ENCODE measurements around the gene APOL2.
"Not testable (repeated sequence)": the region's sequence is repeated elsewhere in the genome, so short reads cannot be mapped to it uniquely, and the experiment has no call there.

Gene APOL2

DNA sequence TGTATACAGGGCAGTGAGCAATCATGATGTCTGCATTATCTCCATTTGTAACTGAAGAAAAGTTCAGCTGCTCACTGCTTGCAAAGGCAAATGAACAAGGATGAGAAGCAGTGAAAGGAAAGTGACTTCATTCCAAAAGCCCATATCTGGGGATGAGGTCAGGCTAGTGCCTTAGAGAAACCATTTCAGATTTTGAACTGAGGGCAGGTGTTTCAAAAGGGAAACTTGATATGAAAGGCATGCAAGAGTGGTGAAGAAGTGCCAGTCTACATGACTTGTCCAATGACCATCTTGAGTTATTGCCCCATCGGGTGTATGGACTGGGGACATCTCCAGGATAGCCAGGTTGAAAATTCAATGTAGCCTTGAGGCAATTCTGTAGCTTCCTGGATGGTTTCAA is 30.4 kb downstream of the APOL2 start:
- Histone ChIP-seq H3K36me3 (no peaks in the 10 kb centered on the region), H3K4me3 (ENCODE audit: low read depth, low read length) (no peak overlapping the region), H3K9me3 (peaks cover 3% of the 10 kb centered on the region; the same call in 1 of the 2 replicates), H3K4me1 (no peaks in the 10 kb centered on the region), H3K27me3 (no peaks in the 10 kb centered on the region)
- TF ChIP-seq, protein P1, sequence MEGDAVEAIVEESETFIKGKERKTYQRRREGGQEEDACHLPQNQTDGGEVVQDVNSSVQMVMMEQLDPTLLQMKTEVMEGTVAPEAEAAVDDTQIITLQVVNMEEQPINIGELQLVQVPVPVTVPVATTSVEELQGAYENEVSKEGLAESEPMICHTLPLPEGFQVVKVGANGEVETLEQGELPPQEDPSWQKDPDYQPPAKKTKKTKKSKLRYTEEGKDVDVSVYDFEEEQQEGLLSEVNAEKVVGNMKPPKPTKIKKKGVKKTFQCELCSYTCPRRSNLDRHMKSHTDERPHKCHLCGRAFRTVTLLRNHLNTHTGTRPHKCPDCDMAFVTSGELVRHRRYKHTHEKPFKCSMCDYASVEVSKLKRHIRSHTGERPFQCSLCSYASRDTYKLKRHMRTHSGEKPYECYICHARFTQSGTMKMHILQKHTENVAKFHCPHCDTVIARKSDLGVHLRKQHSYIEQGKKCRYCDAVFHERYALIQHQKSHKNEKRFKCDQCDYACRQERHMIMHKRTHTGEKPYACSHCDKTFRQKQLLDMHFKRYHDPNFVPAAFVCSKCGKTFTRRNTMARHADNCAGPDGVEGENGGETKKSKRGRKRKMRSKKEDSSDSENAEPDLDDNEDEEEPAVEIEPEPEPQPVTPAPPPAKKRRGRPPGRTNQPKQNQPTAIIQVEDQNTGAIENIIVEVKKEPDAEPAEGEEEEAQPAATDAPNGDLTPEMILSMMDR (IDR thresholded peaks at IDR 0.05; ENCODE audit: low read depth, low read length): no peak
- no peak for DNase-seq

DNA sequence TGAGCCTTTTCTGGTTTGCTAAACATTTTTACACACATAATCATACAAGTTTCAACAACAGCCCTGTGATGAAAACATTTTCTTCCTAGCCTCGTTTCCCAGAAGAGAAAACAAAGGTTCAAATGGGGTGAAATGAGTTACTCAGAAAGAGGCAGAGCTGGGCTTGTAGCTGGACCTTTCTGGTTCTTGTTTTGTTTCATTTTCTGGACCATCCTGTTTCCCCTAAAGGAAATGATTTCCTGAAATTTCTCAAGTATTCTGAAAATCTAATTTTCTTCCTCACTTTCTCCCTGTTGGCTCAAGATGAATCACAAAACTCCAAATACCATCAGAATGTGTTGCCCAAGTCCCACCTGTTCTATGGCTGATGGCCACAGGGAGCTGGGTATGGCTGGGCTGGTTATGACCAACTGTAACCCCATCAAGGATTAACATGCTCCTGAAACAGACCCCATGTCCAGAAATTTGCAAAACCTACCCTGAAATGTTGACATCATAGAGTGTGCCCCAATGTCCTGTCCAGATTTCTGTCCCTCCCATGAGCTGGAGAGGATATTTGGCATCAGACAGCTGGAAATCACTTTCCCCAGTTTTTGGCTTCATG is 31.1 kb downstream of the APOL2 start:
- DNase-seq: no peak
- Histone ChIP-seq H3K4me1 (no peaks in the 10 kb centered on the region), H3K36me3 (no peaks in the 10 kb centered on the region), H3K4me3 (ENCODE audit: low read depth, low read length) (no peak overlapping the region), H3K27me3 (no peaks in the 10 kb centered on the region), H3K9me3 (peaks cover 3% of the 10 kb centered on the region; the same call in 1 of the 2 replicates)
- TF ChIP-seq, protein P1 (IDR thresholded peaks at IDR 0.05; ENCODE audit: low read depth, low read length): no peak

DNA sequence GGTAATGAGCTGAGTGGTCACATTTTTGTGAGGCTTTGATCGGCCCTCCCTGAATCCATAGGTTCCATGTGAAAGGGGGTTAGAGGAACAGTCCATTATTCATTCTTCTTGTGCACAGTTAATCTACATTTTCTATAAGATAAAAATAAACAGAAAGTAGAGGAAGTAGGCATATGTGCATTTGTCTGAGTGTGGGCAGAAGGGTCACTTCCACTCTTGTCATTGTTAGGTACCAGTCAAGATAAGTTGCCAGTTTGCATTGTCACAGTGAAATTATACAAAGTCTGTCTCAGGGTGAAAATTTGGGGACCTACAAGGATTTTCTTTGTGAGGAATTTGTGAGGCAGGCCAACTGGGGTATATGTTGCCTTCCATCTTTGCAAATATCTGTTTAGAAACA is 33.1 kb downstream of the APOL2 start:
- no peaks in the 10 kb centered on the region for H3K27me3 ChIP-seq
- TF ChIP-seq, protein P1 (IDR thresholded peaks at IDR 0.05; ENCODE audit: low read depth, low read length): no peak
- H3K9me3 ChIP-seq: peaks cover 3% of the 10 kb centered on the region; the same call in 1 of the 2 replicates
- no peaks in the 10 kb centered on the region for H3K36me3 ChIP-seq
- no peak overlapping the region for H3K4me3 ChIP-seq (ENCODE audit: low read depth, low read length)
- no peaks in the 10 kb centered on the region; the same call in 1 of the 2 replicates for H3K4me1 ChIP-seq
- no peak for DNase-seq

- not testable (repeated sequence) for H3K4me3 ChIP-seq (ENCODE audit: low read depth, low read length); H3K9me3 ChIP-seq; H3K36me3 ChIP-seq; H3K4me1 ChIP-seq; H3K27me3 ChIP-seq; DNase-seq
Observed at GRCh38 chr22:36205573-36205972, 33.8 kb downstream of the APOL2 start.

- no peak for DNase-seq
- no peaks in the 10 kb centered on the region for H3K27me3 ChIP-seq
- H3K36me3 ChIP-seq: no peaks in the 10 kb centered on the region
- TF ChIP-seq, protein P1 (IDR thresholded peaks at IDR 0.05; ENCODE audit: low read depth, low read length): no peak
- peaks cover 3% of the 10 kb centered on the region; the same call in 1 of the 2 replicates for H3K9me3 ChIP-seq
- no peak overlapping the region for H3K4me3 ChIP-seq (ENCODE audit: low read depth, low read length)
- H3K4me1 ChIP-seq: no peaks in the 10 kb centered on the region; the same call in 1 of the 2 replicates
Observed at GRCh38 chr22:36204632-36205015, 34.7 kb downstream of the APOL2 start.

DNA sequence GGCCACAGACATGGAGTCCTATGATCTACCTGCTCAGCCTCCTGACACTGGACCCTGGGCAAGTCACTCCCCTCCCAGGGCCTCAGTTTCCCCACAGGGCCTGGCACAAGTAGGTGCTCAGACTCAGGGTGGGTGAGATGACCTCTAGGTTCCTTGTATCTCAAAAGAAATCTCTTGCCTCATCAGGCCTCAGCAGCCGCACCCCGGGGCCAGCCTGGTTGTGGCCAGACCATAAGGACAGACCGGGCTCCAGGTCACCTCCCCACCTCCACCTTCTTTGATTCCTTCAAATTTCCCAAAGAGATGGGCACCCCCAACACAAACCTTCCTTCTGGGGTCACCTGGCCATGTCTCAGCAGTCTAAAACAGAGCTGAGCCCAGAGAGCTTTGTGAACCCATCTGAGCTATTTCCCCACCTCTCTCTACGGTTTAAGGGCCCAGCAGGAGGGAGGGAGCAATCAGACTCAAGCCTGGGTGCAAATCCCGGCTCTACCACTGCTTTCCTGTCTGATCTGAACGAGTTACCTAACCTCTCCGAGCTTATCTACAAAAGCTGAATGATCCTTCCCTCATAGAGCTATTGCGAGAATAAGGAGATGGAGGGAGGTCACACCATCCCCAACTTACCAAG is 35.2 kb downstream of the APOL2 start:
- TF ChIP-seq, protein P1 (IDR thresholded peaks at IDR 0.05; ENCODE audit: low read depth, low read length): no peak
- no peaks in the 10 kb centered on the region; the same call in 1 of the 2 replicates for H3K4me1 ChIP-seq
- no peak for DNase-seq
- no peaks in the 10 kb centered on the region for H3K27me3 ChIP-seq
- no peak overlapping the region for H3K4me3 ChIP-seq (ENCODE audit: low read depth, low read length)
- H3K36me3 ChIP-seq: no peaks in the 10 kb centered on the region
- H3K9me3 ChIP-seq: peaks cover 3% of the 10 kb centered on the region; the same call in 1 of the 2 replicates

GRCh38 chr22:36203441-36203840 is 35.9 kb downstream of the APOL2 start:
- not testable (repeated sequence) for H3K4me1 ChIP-seq; H3K9me3 ChIP-seq; H3K4me3 ChIP-seq (ENCODE audit: low read depth, low read length); H3K27me3 ChIP-seq; H3K36me3 ChIP-seq; DNase-seq

DNA sequence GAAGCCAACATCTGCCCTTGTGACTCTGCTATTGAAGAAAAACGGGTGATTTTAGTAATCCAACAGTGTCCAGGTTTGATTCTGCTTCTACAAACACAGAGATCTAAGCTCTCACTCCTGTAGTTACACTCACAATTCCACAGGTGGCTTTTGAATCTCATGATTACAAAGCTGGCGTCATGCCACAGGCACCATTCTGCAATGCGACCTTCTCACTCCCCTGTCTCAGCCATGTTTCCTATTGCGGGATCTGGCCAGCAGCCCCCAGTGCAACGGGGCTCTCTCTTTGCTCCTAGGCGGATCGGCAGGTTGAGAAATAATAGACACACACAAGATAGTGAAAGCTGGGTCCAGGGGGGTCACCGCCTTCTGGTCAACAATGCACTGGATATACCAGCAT is 36.4 kb downstream of the APOL2 start:
- not testable (repeated sequence) for H3K4me1 ChIP-seq, H3K9me3 ChIP-seq, H3K27me3 ChIP-seq, H3K36me3 ChIP-seq
- peak overlapping the region; percentile 31 for H3K4me3 ChIP-seq (ENCODE audit: low read depth, low read length)
- DNase-seq: peak; percentile 57

All from BE2C (cell line).